HUES64 (cell line): ENCODE data around the gene RWDD1.
"Not testable (repeated sequence)": the region's sequence is repeated elsewhere in the genome, so short reads cannot be mapped to it uniquely, and the experiment has no call there.

Experiments
- H3K27ac ChIP-seq: 2 replicates; pipeline ENCODE4 v1.7.0; 2013; ENCODE audit warnings: low read depth, low read length, inconsistent platforms
- H3K27me3 ChIP-seq: 2 replicates; pipeline ENCODE4 v1.6.1; 2013; ENCODE audit warnings: mild to moderate bottlenecking, low read length; ENCODE audit not compliant: insufficient read depth
- H3K36me3 ChIP-seq: 2 replicates; pipeline ENCODE4 v1.6.1; 2013; ENCODE audit warnings: mild to moderate bottlenecking, low read length; ENCODE audit not compliant: insufficient read depth
- H3K4me1 ChIP-seq: 2 replicates; pipeline ENCODE4 v1.6.1; 2013; ENCODE audit warnings: mild to moderate bottlenecking, low read length, moderate library complexity; ENCODE audit not compliant: insufficient read depth
- H3K4me3 ChIP-seq: 2 replicates; pipeline ENCODE4 v1.5.1; 2013; ENCODE audit warnings: mild to moderate bottlenecking, low read length, moderate library complexity
- H3K9ac ChIP-seq: 2 replicates; pipeline ENCODE4 v1.6.1; 2013; ENCODE audit warnings: mild to moderate bottlenecking, low read depth, low read length
- H3K9me3 ChIP-seq: 2 replicates; pipeline ENCODE4 v1.6.1; 2013; ENCODE audit warnings: low read depth, low read length; ENCODE audit not compliant: insufficient read depth
- WGBS: fragments of 150-250, 120-280 bp; methylation state at CpG from one replicate; pipeline ENCODE4 v1.1.7; 2013; ENCODE audit warnings: missing lambda C conversion rate; 5-methylcytosine and 5-hydroxymethylcytosine counted together

The RWDD1 gene

GRCh38 chr6:116575227-116575626, 3.9 kb downstream of the RWDD1 start:
- H3K27ac ChIP-seq = no peak overlapping the region
- no peak overlapping the region for H3K4me3 ChIP-seq
- WGBS = 98% methylated on average over 2 of the region's 2 CpGs
- H3K9me3 ChIP-seq = no peaks in the 10 kb centered on the region
- peaks cover 38% of the 10 kb centered on the region for H3K36me3 ChIP-seq
- H3K9ac ChIP-seq = no peak overlapping the region
- no peaks in the 10 kb centered on the region for H3K4me1 ChIP-seq
- H3K27me3 ChIP-seq = no peaks in the 10 kb centered on the region

DNA sequence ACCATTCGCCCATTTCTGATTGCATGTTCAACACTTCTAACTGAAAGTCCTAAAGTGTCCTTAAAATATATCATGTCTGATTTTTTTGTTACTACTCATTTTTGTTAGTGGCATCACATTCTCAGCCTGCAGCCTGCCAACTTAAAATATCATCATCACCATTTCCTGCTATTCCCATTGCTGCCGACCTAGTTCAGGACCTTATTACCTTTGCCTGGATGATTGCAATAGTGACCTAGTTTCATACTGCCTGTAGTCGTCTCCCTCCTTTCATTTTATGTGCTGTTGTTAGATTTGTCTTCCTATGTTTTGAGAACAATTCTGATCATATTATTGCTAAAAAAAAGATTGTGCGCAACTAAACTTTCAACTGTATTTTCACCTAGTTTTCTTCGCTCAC, 6.2 kb downstream of the RWDD1 start:
- no peaks in the 10 kb centered on the region for H3K9me3 ChIP-seq
- H3K27ac ChIP-seq = no peak overlapping the region
- no peaks in the 10 kb centered on the region for H3K27me3 ChIP-seq
- H3K9ac ChIP-seq = no peak overlapping the region
- 93% methylated on average over 5 of the region's 5 CpGs for WGBS
- no peaks in the 10 kb centered on the region for H3K4me1 ChIP-seq
- H3K36me3 ChIP-seq = peaks cover 54% of the 10 kb centered on the region
- H3K4me3 ChIP-seq = no peak overlapping the region

DNA sequence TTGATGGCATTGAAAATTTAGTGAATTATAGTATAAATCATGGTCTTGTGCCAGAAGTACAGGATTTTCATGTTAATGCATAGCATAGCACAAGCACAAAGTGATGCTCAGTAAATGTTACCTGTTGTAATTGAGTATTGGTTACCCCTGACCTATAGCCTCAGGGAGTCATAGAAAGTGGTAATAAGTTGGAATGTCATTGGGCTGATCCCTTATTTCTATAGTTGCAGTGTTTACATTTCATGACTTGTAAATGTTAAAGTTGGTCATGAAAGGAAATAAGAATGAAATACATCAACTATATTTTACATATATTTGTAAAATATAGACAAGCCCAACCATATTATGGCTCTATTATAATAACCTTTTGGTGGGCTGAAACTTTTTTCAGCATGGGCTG, 7.0 kb downstream of the RWDD1 start:
- no peaks in the 10 kb centered on the region for H3K9me3 ChIP-seq
- no peak overlapping the region for H3K27ac ChIP-seq
- H3K9ac ChIP-seq = no peak overlapping the region
- no peak overlapping the region for H3K4me3 ChIP-seq
- H3K4me1 ChIP-seq = no peaks in the 10 kb centered on the region
- no peaks in the 10 kb centered on the region for H3K27me3 ChIP-seq
- H3K36me3 ChIP-seq = peaks cover 57% of the 10 kb centered on the region

DNA sequence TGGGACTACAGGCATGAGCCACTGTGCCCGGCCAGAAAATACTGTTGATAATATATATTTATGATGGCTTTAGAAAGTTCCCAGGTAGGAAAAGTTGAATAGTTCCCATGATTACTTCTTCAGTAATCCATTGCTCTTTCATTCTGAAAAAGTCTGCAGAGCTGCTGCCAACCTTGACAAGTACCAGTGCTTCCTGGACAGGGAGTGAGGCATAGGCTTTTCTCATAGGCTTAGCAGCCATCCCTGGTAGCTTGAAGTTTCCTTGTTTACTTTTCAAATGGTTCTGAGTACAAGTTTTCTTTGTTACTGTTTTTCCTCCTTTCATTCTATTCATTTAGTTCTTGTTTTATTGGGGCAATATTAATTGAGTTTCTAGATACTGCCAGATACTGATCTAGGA, 7.8 kb downstream of the RWDD1 start:
- Histone ChIP-seq H3K9me3 (no peaks in the 10 kb centered on the region), H3K36me3 (peaks cover 53% of the 10 kb centered on the region), H3K4me1 (no peaks in the 10 kb centered on the region), H3K4me3 (no peak overlapping the region), H3K27me3 (no peaks in the 10 kb centered on the region), H3K9ac (no peak overlapping the region), H3K27ac (no peak overlapping the region)
- 100% methylated on average over 1 of the region's 1 CpG for WGBS

GRCh38 chr6:116580198-116580597, 8.9 kb downstream of the RWDD1 start:
- no peaks in the 10 kb centered on the region for H3K9me3 ChIP-seq
- H3K4me1 ChIP-seq = no peaks in the 10 kb centered on the region
- peaks cover 63% of the 10 kb centered on the region for H3K36me3 ChIP-seq
- H3K27ac ChIP-seq = no peak overlapping the region
- no peaks in the 10 kb centered on the region for H3K27me3 ChIP-seq
- H3K4me3 ChIP-seq = no peak overlapping the region
- H3K9ac ChIP-seq = no peak overlapping the region
- 94% methylated on average over 2 of the region's 2 CpGs for WGBS

- Histone ChIP-seq H3K27ac (no peak overlapping the region), H3K4me3 (no peak overlapping the region), H3K9me3 (no peaks in the 10 kb centered on the region), H3K27me3 (no peaks in the 10 kb centered on the region), H3K36me3 (peaks cover 68% of the 10 kb centered on the region), H3K4me1 (no peaks in the 10 kb centered on the region), H3K9ac (no peak overlapping the region)
Measured at GRCh38 chr6:116586276-116586675, 15.0 kb downstream of the RWDD1 start.

DNA sequence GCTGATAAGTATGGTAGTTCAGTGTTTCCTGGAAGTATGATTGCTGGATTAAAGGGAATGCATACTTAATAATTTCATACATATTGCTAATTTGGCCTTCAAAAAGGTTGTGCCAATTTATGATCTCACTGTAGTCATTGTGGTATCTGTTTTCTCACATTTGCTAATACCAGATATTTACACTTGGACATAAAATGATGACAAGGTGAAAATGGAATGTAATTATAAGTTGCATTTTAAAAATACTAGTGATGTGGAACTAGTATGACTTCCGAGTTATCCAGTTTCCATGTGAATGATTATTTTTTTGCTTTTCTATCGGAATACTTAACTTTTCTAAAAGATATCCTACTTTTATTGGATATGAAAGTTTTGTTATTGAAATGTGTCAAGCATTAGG, 15.4 kb downstream of the RWDD1 start:
- Histone ChIP-seq H3K4me1 (no peaks in the 10 kb centered on the region), H3K4me3 (no peak overlapping the region), H3K9ac (no peak overlapping the region), H3K36me3 (peaks cover 67% of the 10 kb centered on the region), H3K9me3 (no peaks in the 10 kb centered on the region), H3K27me3 (no peaks in the 10 kb centered on the region), H3K27ac (no peak overlapping the region)
- WGBS = 100% methylated on average over 1 of the region's 2 CpGs

DNA sequence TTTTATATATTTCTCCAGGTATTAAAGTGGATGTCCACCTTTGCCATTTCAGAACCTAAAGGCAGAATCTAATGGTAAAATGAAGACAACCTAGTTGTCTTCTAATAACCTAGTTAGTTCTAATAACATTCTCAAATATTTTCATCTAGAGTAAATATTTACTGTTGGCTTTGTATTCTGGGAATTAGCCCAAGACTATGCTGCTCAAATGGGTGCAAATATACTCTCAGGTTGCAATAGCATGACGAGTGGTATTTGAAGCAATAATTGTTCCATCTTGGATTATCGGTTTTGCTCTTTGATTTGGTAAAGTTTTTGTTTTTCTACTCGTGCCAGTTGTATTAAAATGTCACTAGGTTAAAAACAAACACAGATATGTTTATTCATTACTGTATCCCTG, 23.9 kb downstream of the RWDD1 start:
- Histone ChIP-seq H3K36me3 (peaks cover 43% of the 10 kb centered on the region), H3K27ac (no peak overlapping the region)
- WGBS = 99% methylated on average over 2 of the region's 3 CpGs

DNA sequence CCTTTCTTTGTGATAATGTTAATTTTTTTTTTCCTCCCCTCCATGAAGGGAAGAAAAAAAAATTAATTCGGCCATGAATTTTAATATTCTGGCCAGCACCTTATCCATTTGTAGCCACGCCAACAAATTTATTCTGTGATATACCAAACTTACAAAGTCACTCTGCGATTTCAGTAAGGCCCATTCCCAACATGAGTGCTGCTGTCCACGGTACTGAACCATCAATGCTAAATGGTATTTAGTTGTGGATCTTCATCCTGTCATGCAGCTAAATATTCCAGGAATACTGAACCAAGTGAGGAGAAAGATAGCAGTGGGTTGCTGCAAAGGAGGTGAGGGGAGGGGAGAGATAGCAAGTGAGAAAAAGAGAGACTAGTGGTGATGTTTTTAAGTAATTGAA, 25.5 kb downstream of the RWDD1 start:
- Histone ChIP-seq H3K27ac (no peak overlapping the region), H3K9ac (no peak overlapping the region), H3K27me3 (no peaks in the 10 kb centered on the region), H3K9me3 (no peaks in the 10 kb centered on the region), H3K36me3 (peaks cover 27% of the 10 kb centered on the region), H3K4me3 (no peak overlapping the region), H3K4me1 (no peaks in the 10 kb centered on the region)
- WGBS = 84% methylated on average over 4 of the region's 4 CpGs

More for the DNA sequence above, 23.9 kb downstream of the RWDD1 start:
- Histone ChIP-seq H3K4me1 (no peaks in the 10 kb centered on the region), H3K9ac (no peak overlapping the region), H3K4me3 (no peak overlapping the region), H3K9me3 (no peaks in the 10 kb centered on the region), H3K27me3 (no peaks in the 10 kb centered on the region)

DNA sequence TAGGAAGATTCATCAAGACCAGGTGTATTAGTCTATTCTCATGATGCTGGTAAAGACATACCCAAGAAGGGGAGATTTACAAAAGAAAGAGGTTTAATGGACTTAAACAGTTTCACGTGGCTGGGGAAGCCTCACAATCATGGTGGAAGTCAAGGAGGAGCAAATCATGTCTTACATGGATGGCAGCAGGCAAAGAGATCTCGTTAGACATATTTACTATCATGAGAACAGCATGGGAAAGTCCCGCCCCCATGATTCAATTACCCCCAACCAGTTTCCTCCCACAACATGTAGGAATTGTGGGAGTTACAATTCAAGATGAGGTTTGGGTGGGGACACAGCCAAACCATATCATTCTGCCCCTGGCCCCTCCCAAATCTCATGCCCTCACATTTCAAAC, 32.6 kb downstream of the RWDD1 start:
- not testable (repeated sequence) for H3K4me3 ChIP-seq, H3K27ac ChIP-seq, H3K9ac ChIP-seq, H3K27me3 ChIP-seq, H3K4me1 ChIP-seq, H3K36me3 ChIP-seq, H3K9me3 ChIP-seq
- 82% methylated on average over 2 of the region's 3 CpGs for WGBS

- 85% methylated on average over 1 of the region's 3 CpGs for WGBS
- not testable (repeated sequence) for H3K9ac ChIP-seq, H3K9me3 ChIP-seq
Measured at GRCh38 chr6:116604868-116605267, 33.6 kb downstream of the RWDD1 start.

DNA sequence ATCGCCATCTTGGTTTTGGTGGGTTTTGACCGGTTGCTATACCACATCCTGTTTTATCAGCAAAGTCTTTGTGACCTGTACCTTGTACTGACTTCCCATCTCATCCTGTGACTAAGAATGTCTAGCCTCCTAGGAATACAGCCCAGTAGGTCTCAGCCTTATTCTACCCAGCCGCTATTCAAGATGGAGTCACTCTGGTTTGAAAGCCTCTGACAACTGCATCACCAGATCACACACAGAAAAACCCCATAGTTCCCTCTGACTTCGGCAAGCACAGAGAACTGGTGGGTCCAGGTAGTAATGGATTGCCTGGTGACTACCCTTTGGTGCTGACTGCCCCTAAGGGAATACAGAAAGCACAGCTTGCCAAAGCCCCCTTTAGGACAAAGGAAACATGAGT, 34.6 kb downstream of the RWDD1 start:
- no peak overlapping the region for H3K4me3 ChIP-seq
- 97% methylated on average over 4 of the region's 4 CpGs for WGBS
- no peaks in the 10 kb centered on the region for H3K36me3 ChIP-seq
- H3K27me3 ChIP-seq = no peaks in the 10 kb centered on the region
- H3K9me3 ChIP-seq = 0 out of 2 replicates have a peak, but pooled peaks cover 3% of the 10 kb centered on the region
- no peak overlapping the region for H3K27ac ChIP-seq
- peaks cover 2% of the 10 kb centered on the region; the same call in 1 of the 2 replicates for H3K4me1 ChIP-seq
- H3K9ac ChIP-seq = no peak overlapping the region

More at GRCh38 chr6:116604868-116605267, 33.6 kb downstream of the RWDD1 start:
- H3K36me3 ChIP-seq, H3K4me1 ChIP-seq, H3K27me3 ChIP-seq, H3K4me3 ChIP-seq, H3K27ac ChIP-seq: not testable (repeated sequence)
